NK-92 treated with Interleukin-12 subunit alpha and Interleukin-12 subunit beta, amount 100 ng/mL, for 24 hours (cell line): ENCODE results near the gene TMEM37.

Experiments used
- DNase-seq: peaks from one replicate; lab custom pipeline; 2025; lab: John Stamatoyannopoulos, UW

TMEM37 gene

GRCh38 chr2:119455066-119455718 is 23.5 kb downstream of the TMEM37 start:
- no peak for DNase-seq

GRCh38 chr2:119460076-119460475 is 28.4 kb downstream of the TMEM37 start:
- no peak for DNase-seq

GRCh38 chr2:119461811-119462210 is 30.2 kb downstream of the TMEM37 start:
- no peak for DNase-seq

- no peak for DNase-seq
These were observed 30.9 kb downstream of the TMEM37 start for GRCh38 chr2:119462574-119462973.

- DNase-seq: no peak
These were observed 31.5 kb downstream of the TMEM37 start for GRCh38 chr2:119463136-119463535.

- DNase-seq: no peak
These were observed 32.3 kb downstream of the TMEM37 start for GRCh38 chr2:119463990-119464389.

GRCh38 chr2:119464981-119465380 is 33.3 kb downstream of the TMEM37 start:
- DNase-seq: no peak

GRCh38 chr2:119465687-119466086 is 34.0 kb downstream of the TMEM37 start:
- DNase-seq: no peak

- DNase-seq: no peak
These were observed 34.7 kb downstream of the TMEM37 start for GRCh38 chr2:119466373-119466772.

GRCh38 chr2:119468154-119468955 is 36.7 kb downstream of the TMEM37 start:
- DNase-seq: no peak

GRCh38 chr2:119469131-119469530 is 37.5 kb downstream of the TMEM37 start:
- no peak for DNase-seq

- no peak for DNase-seq
These were observed 38.1 kb downstream of the TMEM37 start for GRCh38 chr2:119469661-119470297.

- no peak for DNase-seq
These were observed 41.1 kb downstream of the TMEM37 start for GRCh38 chr2:119472749-119473148.

GRCh38 chr2:119473621-119474370 is 42.1 kb downstream of the TMEM37 start:
- DNase-seq: no peak

GRCh38 chr2:119474371-119475224 is 42.9 kb downstream of the TMEM37 start:
- DNase-seq: no peak

GRCh38 chr2:119475225-119475856 is 43.7 kb downstream of the TMEM37 start:
- no peak for DNase-seq

- DNase-seq: no peak
These were observed 44.2 kb downstream of the TMEM37 start for GRCh38 chr2:119475857-119476244.

GRCh38 chr2:119476301-119477112 is 44.9 kb downstream of the TMEM37 start:
- DNase-seq: no peak

GRCh38 chr2:119477113-119477505 is 45.5 kb downstream of the TMEM37 start:
- no peak for DNase-seq
